NCI-H2171 (cell line): ENCODE measurements around the gene NLRP11.

Experiments used
- DNase-seq: peaks from one replicate; lab custom pipeline; 2025; lab: John Stamatoyannopoulos, UW

The NLRP11 gene

DNA sequence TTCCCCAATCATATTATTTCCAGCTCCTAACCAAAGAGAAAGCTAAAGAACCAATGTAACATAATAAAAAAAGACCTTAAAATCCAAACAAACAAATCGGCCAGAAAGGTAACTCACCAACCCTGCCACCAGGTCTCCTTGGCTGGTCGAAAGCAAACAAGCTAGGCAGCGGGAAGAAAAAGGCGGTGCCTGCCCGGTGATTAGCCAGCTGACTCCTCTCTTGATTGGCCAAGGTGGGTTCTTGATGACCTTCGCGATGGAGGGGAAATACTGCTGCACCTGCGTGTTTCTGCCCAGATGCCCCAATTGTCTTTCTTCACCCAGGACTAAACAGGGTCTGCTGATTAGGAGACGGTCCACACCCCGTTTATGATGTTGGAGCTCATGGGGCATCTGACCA lies at the start of gene NLRP11:
Gene NLRP11 (minus strand): TSS at position 154 of the 400 bp plus-strand sequence. CDS start 13,825 bp downstream, outside the sequence.
- DNase-seq, result no peak

- DNase-seq, result no peak
These were observed 45.4 kb upstream of the NLRP11 start for GRCh38 chr19:55877211-55877610.

GRCh38 chr19:55870736-55871135 lies 38.9 kb upstream of the NLRP11 start:
- DNase-seq, result no peak

- peak; percentile 24 for DNase-seq
These were observed 35.3 kb upstream of the NLRP11 start for GRCh38 chr19:55867101-55867500.

GRCh38 chr19:55866521-55866920 lies 34.7 kb upstream of the NLRP11 start:
- DNase-seq, result no peak

GRCh38 chr19:55858969-55859368 lies 27.2 kb upstream of the NLRP11 start:
- DNase-seq, result no peak

- DNase-seq, result no peak
These were observed 26.6 kb upstream of the NLRP11 start for GRCh38 chr19:55858401-55858800.

- DNase-seq, result no peak
These were observed 26.2 kb upstream of the NLRP11 start for GRCh38 chr19:55857974-55858373.

DNA sequence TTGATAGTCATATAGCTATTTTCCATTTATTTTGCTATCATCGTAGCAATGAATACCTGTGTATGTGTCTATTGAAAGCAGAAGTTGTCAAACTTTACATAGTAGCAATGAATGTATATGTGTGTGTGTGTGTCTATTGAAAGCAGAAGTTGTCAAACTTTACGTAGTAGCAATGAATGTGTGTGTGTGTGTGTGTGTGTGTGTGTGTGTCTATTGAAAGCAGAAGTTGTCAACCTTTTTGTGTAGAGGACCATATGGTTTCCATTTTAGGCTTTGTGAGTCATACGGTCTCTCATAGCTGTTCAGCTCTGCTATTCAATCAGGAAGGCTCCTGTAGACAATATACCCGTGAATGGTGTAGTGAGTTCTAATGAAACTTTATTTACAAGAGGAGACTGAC lies 25.4 kb upstream of the NLRP11 start:
- DNase-seq, result no peak

DNA sequence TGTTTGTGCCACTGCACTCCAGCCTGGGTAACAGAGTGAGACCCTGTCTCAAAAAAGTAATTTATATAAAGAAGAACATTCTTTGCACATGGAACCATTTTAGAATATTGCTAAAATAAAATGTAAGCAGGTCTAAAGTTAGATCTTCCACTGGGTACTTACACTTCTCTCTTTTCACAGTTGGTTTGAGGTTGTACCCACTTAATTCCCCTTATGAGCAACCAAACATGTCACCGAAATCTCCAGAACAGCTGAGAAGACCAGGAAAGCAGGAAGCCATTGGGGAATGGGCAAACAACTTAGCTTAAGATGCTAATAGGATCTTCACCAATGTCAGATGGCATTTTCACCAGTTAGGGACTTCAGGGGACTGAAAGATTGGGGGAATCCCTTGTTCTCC lies 23.4 kb upstream of the NLRP11 start:
- no peak for DNase-seq

- DNase-seq, result no peak
These were observed 7.1 kb upstream of the NLRP11 start for GRCh38 chr19:55838906-55839305.

GRCh38 chr19:55838251-55838650 lies 6.5 kb upstream of the NLRP11 start:
- no peak for DNase-seq

GRCh38 chr19:55836340-55836739 lies 4.5 kb upstream of the NLRP11 start, which contains the start of gene NLRP4:
NLRP4 (plus strand) TSS chr19:55836540; CDS start chr19:55852081, 15,541 bp downstream.
- DNase-seq, result no peak

- DNase-seq, result no peak
These were observed 877 bp upstream of the NLRP11 start for GRCh38 chr19:55832676-55833075.

DNA sequence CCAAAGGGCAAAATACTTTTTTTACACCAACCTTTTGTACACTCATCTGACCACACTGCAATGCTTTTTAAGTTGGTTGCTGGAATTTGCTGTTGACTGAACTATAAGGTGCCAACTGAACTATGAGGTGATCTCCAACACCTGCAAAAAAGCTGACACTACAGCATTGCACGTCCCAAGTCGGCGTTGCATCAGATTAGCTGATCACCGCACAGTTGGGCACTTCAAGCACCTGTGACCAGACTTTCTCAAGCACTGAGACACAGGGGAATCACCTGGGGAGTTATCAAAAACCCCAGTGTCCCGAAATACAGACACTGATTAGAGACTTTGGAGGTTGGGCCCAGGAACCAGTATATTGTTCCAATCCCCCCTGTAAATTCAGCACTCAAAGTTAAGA lies 1.1 kb downstream of the NLRP11 start:
- no peak for DNase-seq

DNA sequence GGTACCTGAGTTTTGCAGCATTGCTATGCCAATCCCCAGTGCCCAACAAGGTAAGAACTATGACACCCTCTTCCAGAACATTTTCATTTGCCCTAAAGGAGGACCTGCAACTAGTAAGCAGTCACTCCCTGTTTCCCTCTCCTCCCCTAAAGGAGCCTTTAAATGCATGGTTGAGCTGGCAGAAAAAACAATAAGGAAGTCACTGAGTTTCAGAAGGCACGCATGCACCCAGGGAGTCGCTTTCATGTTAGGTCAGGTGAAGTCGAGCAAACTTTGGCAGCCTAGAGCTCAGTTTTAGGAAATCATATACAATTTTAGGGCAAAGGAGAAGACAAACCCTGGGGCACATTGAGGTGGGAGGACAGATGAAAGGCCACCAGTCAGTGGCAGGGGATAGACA lies 11.8 kb downstream of the NLRP11 start:
- DNase-seq, result no peak

- DNase-seq, result no peak
These were observed 17.9 kb downstream of the NLRP11 start for GRCh38 chr19:55813906-55814305.

DNA sequence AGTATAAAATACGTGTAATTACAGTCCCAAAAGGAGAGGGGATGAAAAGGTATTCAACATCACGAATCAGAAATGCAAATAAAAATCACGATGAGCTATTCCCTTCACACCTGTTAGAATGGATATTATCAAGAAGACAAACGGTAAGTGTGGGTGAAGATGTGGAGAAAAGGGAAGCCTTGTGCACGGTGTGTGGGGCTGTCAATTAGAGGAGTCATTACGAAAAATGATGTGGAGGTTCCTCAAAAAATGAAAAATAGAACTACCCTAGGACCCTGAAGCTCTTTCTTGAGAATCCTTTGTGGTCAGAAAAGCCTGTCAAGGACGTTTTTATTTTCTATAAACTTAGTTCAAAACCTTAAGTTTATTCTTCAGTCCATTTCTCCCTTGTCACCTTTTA lies 19.4 kb downstream of the NLRP11 start:
- no peak for DNase-seq

DNA sequence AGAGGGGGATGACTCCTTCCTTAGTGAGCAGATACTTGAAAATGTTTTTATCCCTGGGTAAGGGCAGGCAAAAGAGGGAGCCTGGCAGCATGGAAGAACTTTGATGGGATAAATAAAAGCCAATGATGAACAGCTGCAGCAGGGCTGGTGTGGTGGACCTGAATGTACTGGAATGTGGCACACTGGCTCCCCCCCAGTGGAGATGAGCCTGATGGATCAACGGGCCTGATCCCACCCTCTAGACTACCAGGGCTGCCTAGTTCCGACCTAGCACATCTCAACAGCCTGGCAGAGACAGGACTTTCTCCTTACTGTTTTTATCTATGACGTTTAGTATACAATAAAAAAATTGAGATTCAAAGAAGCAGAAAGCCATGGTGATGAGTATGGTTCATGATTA lies 20.5 kb downstream of the NLRP11 start:
- DNase-seq, result no peak

DNA sequence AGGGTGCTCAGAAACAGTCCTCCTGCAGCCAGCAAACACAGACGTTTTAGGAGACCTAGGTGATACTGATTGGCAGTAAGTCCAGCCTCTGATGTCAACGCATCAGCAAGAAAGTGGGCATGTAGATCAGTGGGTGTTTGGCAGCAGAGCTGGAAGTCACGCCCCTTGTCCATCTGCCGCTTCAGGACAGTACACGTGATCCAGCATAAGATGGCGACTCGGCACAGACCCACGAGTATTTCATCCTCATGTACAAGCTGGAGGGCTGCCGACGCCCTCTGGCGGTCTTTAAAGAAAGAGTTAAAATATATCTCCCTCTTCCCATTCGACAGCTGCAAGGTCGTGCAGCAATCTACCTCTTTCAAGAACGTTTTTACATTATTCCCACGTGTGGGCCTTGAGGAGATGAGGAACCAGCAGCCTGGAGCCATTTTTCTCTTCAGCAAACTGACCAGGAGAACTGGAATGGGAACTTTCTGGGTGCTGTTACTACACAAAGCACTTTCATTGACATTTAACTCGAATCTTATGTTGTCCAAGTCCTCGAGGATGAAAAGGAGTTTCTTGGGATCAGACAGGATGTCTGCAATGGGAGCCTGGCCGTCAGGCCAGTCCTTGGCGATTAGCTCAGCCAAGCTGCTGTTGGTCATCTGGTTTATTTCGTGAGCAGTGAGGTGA lies 22.3 kb downstream of the NLRP11 start:
- DNase-seq, result peak; percentile 66

GRCh38 chr19:55802281-55802680 lies 29.5 kb downstream of the NLRP11 start:
- no peak for DNase-seq

GRCh38 chr19:55801416-55801815 lies 30.4 kb downstream of the NLRP11 start:
- no peak for DNase-seq

GRCh38 chr19:55795021-55795420 lies 36.8 kb downstream of the NLRP11 start:
- DNase-seq, result no peak

GRCh38 chr19:55781112-55781511 lies 50.7 kb downstream of the NLRP11 start:
- DNase-seq, result no peak
